Smooth muscle cell (in vitro differentiated cells): ENCODE measurements around the gene CLC. TPM values are rescaled to one million over a fixed set of nuclear protein-coding genes. Genes with fewer than 3 reads are reported as not detected.

Experiments
- DNase-seq: peaks from one replicate; lab custom pipeline; 2025; ENCODE audit not compliant: unreplicated experiment; lab: John Stamatoyannopoulos, UW
- H2AFZ ChIP-seq: fragments of 200-600 bp; sonication (generic); 2 replicates; pipeline ENCODE4 v1.6.0; 2016; ENCODE audit warnings: antibody characterized with exemption, low read depth, mild to moderate bottlenecking
- H3F3A ChIP-seq: fragments of 200-600 bp; sonication (generic); 2 replicates; pipeline ENCODE4 v1.6.0; 2017; ENCODE audit warnings: antibody characterized with exemption, low read depth
- H3K27ac ChIP-seq: fragments of 200-600 bp; sonication (generic); 2 replicates; pipeline ENCODE4 v1.5.1; 2016; ENCODE audit warnings: low read depth, mild to moderate bottlenecking
- H3K27me3 ChIP-seq: fragments of 200-600 bp; sonication (generic); 2 replicates; pipeline ENCODE4 v1.6.1; 2016; ENCODE audit warnings: low read depth, mild to moderate bottlenecking
- H3K36me3 ChIP-seq: fragments of 200-600 bp; sonication (generic); 2 replicates; pipeline ENCODE4 v1.5.1; 2016; ENCODE audit warnings: low read depth
- H3K4me1 ChIP-seq: fragments of 200-600 bp; sonication (generic); 2 replicates; pipeline ENCODE4 v1.5.1; 2016; ENCODE audit warnings: low read depth
- H3K4me2 ChIP-seq: fragments of 200-600 bp; sonication (generic); 2 replicates; pipeline ENCODE4 v1.6.0; 2016; ENCODE audit warnings: mild to moderate bottlenecking
- H3K4me3 ChIP-seq: fragments of 200-600 bp; sonication (generic); 2 replicates; pipeline ENCODE4 v1.5.1; 2016; ENCODE audit warnings: mild to moderate bottlenecking
- H3K79me2 ChIP-seq: fragments of 200-600 bp; sonication (generic); 2 replicates; pipeline ENCODE4 v1.6.0; 2016; ENCODE audit warnings: low read depth, mild to moderate bottlenecking
- H3K9ac ChIP-seq: fragments of 200-600 bp; sonication (generic); 2 replicates; pipeline ENCODE4 v1.6.0; 2016; ENCODE audit warnings: low read depth
- H3K9me3 ChIP-seq: fragments of 200-600 bp; sonication (generic); replicated peaks from 2 replicates; pipeline ENCODE4 v1.5.1; 2016; ENCODE audit warnings: low read depth
- H4K20me1 ChIP-seq: fragments of 200-600 bp; sonication (generic); 2 replicates; pipeline ENCODE4 v1.6.0; 2016; ENCODE audit warnings: low read depth
- WGBS: methylation state at CpG from one replicate; pipeline ENCODE4 v1.1.7; 2016; ENCODE audit warnings: low lambda C conversion rate; 5-methylcytosine and 5-hydroxymethylcytosine counted together
- polyA plus RNA-seq: library from polyadenylated mRNA; unstranded; fragments of >200 nt; fragmentation: Nextera tagmentation; extraction: Ambion mirVana; gene quantifications from 2 replicates; pipeline ENCODE4 v1.2.1, GENCODE V29; 2016
- total RNA-seq: library from RNA; depleted of rRNA; stranded (reverse); fragments of >200 nt; gene quantifications from 2 replicates; pipeline ENCODE4 v1.2.3, GENCODE V29; 2014
- TF ChIP-seq, protein P1 (sequence below): fragments of 200-600 bp; sonication (generic); IDR thresholded peaks from 2 replicates; pipeline ENCODE4 v1.5.1; 2017; ENCODE audit warnings: borderline replicate concordance, mild to moderate bottlenecking, antibody characterized with exemption; ENCODE audit not compliant: insufficient read depth, poor library complexity, severe bottlenecking

The CLC gene
- total and polyA plus RNA-seq, 2 experiments from 2014 or later = not detected

DNA sequence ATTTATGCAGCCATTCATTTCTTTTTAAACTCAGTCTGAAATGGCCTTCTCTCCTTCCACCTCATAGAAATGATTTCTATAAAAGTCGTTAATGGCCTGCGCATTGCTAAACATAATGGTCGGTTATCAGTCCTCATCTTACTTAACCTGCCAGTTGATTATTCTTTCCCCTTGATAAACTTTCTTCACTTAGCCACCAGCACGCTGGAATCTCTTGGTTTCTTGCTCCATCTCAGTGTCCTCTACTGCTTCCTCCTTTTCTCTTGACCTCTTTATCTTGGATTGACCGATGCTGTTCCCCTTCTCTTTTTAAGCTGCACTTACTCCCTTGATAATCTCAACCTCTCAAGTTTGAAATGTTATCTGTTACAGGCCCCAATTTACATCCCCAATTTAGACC lies 12.2 kb upstream of the CLC start:
- Histone ChIP-seq H3K9me3 (no peaks in the 10 kb centered on the region), H3K79me2 (no peaks in the 10 kb centered on the region), H3K4me1 (no peaks in the 10 kb centered on the region), H3K4me3 (no peak overlapping the region), H3K36me3 (no peaks in the 10 kb centered on the region), H3K4me2 (no peak overlapping the region), H4K20me1 (no peaks in the 10 kb centered on the region), H2AFZ (no peak overlapping the region), H3K9ac (no peak overlapping the region), H3K27ac (no peak overlapping the region), H3F3A (no peaks in the 10 kb centered on the region), H3K27me3 (no peaks in the 10 kb centered on the region)
- DNase-seq = no peak
- 84% methylated on average over 5 of the region's 5 CpGs for WGBS
- TF ChIP-seq, protein P1, sequence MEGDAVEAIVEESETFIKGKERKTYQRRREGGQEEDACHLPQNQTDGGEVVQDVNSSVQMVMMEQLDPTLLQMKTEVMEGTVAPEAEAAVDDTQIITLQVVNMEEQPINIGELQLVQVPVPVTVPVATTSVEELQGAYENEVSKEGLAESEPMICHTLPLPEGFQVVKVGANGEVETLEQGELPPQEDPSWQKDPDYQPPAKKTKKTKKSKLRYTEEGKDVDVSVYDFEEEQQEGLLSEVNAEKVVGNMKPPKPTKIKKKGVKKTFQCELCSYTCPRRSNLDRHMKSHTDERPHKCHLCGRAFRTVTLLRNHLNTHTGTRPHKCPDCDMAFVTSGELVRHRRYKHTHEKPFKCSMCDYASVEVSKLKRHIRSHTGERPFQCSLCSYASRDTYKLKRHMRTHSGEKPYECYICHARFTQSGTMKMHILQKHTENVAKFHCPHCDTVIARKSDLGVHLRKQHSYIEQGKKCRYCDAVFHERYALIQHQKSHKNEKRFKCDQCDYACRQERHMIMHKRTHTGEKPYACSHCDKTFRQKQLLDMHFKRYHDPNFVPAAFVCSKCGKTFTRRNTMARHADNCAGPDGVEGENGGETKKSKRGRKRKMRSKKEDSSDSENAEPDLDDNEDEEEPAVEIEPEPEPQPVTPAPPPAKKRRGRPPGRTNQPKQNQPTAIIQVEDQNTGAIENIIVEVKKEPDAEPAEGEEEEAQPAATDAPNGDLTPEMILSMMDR = no peak

DNA sequence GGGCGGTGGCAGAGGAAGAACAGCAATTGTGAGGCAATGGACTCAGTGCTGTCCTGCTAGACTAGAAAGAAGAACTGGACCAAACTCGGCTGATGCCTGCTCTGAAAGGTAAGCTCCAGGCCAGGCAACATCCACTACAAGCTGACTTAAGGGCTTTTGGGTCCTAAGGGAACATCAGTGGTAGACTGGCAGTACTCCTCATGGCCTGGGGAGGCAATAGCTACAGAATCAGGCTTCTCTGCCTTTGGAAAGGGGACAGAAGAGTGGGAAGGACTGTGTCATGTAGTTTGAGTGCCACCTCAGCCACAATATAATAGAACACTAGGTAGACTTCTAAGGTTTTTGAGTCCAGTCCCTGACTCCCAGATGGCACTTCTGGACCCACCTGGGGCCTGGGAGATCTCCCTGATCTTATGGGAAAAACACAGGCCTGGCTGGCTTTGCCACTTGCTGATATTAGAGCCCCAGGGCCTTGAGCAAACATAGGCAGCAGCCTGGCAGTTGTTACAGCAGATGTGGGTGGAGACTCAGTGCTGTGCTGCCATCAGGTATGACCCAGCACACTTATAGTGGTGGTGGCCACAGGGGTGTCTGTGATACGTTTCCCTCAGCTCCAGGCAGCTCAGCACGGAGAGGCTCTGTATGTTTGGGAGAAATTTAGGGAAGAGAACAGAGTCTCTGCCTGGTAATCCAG lies 9.2 kb upstream of the CLC start:
- Histone ChIP-seq H3K4me2 (no peak overlapping the region), H3K4me3 (no peak overlapping the region), H3K9ac (no peak overlapping the region), H3K9me3 (no peaks in the 10 kb centered on the region), H4K20me1 (no peaks in the 10 kb centered on the region), H3K27ac (no peak overlapping the region), H3K4me1 (no peaks in the 10 kb centered on the region), H3K27me3 (no peaks in the 10 kb centered on the region), H3K36me3 (no peaks in the 10 kb centered on the region), H2AFZ (no peak overlapping the region), H3F3A (no peaks in the 10 kb centered on the region), H3K79me2 (no peaks in the 10 kb centered on the region)
- DNase-seq = no peak
- 74% methylated on average over 4 of the region's 4 CpGs for WGBS
- TF ChIP-seq, protein P1 = no peak

DNA sequence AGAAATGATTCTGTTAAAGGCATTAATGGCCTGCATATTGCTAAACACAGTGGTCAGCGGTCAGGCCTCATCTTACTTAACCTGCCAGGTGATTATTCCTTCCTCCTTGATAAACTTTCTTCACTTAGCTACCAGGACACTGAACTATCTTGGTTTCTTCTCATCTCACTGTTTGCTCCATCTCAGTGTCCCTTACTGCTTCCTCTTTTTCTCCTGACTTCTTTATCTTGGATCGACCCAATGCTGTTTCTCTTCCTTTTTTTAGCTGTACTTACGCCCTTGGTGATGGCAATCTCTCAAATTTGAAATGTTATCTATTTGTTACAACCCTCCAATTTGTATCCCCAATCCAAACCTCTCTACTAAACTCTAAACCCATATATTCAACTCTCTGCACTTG lies 7.8 kb upstream of the CLC start:
- 72% methylated on average over 3 of the region's 3 CpGs for WGBS
- Histone ChIP-seq H3F3A (no peaks in the 10 kb centered on the region), H3K27ac (no peak overlapping the region)

DNA sequence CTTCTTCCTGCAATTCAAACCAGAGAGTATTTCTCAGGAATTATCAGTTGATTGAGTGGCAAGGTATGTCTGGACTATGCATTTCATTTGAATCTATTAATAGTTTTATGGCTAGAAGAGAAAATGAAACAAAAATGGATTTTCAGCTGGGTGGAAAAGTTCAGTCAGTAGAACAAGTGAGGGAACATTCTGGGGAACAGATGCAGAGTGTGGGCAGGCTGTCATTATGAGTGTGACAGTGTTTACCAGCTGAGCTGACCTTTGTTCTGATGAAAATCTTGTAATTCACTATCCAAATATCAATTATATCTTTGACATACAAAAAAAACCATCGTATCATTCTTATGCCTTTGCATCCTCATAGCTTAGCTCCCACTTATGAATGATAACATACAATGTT lies 2.6 kb upstream of the CLC start:
- H3K27me3 ChIP-seq = peaks cover 3% of the 10 kb centered on the region
- H3K36me3 ChIP-seq = no peaks in the 10 kb centered on the region
- 88% methylated on average over 1 of the region's 1 CpG for WGBS
- no peaks in the 10 kb centered on the region for H3F3A ChIP-seq
- no peaks in the 10 kb centered on the region for H3K4me1 ChIP-seq
- TF ChIP-seq, protein P1 = no peak
- no peak overlapping the region for H2AFZ ChIP-seq
- H3K9ac ChIP-seq = no peak overlapping the region
- no peaks in the 10 kb centered on the region for H3K79me2 ChIP-seq
- no peak overlapping the region for H3K4me3 ChIP-seq
- no peak overlapping the region for H3K27ac ChIP-seq
- H3K9me3 ChIP-seq = no peaks in the 10 kb centered on the region
- H4K20me1 ChIP-seq = no peaks in the 10 kb centered on the region
- no peak overlapping the region for H3K4me2 ChIP-seq
- no peak for DNase-seq

More for the DNA sequence above, 7.8 kb upstream of the CLC start:
- H3K4me2 ChIP-seq = no peak overlapping the region
- no peaks in the 10 kb centered on the region for H3K36me3 ChIP-seq
- no peak for DNase-seq
- no peak overlapping the region for H2AFZ ChIP-seq
- H4K20me1 ChIP-seq = no peaks in the 10 kb centered on the region
- H3K4me1 ChIP-seq = no peaks in the 10 kb centered on the region
- TF ChIP-seq, protein P1 = no peak
- H3K79me2 ChIP-seq = no peaks in the 10 kb centered on the region
- H3K9me3 ChIP-seq = no peaks in the 10 kb centered on the region
- no peaks in the 10 kb centered on the region for H3K27me3 ChIP-seq
- H3K4me3 ChIP-seq = no peak overlapping the region
- H3K9ac ChIP-seq = no peak overlapping the region
